HS-5 (cell line): ENCODE measurements around the gene TEKTIP1.

ENCODE experiments used
- DNase-seq: peaks from one replicate; pipeline ENCODE4 v3.0.0-alpha.2; 2012; ENCODE audit warnings: low read depth

TEKTIP1 gene

GRCh38 chr19:3586127-3586626 is 47.2 kb downstream of the TEKTIP1 start:
- DNase-seq, result no peak

GRCh38 chr19:3586707-3587346 is 47.9 kb downstream of the TEKTIP1 start:
- no peak for DNase-seq

- DNase-seq, result no peak
Observed at GRCh38 chr19:3589439-3589838, 50.5 kb downstream of the TEKTIP1 start.

- no peak for DNase-seq
Observed at GRCh38 chr19:3589949-3590348, 51.0 kb downstream of the TEKTIP1 start.

DNA sequence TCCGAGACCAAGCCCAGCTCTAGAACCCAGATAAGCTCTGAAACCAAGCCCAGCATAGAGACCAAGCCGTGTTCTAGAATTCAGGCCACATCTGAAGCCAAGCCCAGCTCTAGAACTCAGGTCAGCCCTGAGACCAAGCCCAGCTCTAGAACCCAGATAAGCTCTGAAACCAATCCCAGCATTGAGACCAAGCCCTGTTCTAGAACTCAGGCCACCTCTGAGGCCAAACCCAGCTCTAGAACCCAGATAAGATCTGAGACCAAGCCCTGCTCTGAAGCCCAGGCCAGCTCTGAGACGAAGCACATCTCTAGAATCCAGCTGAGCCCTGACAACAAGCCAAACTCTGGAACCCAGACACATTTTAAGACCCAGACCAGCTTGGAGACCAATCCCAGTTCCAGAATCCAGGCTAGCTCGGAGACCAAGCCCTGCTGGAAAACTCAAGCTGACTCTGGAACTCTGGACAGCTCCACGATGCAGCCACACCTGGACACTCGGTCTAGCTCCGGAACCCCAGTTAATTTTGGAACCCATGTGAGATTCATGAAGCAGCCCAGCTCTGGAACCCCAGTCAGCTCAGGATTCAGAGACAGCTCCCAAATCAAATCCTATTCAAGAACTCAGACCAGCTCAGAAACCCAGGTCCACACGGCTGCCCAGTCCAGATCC is 52.2 kb downstream of the TEKTIP1 start:
- no peak for DNase-seq

DNA sequence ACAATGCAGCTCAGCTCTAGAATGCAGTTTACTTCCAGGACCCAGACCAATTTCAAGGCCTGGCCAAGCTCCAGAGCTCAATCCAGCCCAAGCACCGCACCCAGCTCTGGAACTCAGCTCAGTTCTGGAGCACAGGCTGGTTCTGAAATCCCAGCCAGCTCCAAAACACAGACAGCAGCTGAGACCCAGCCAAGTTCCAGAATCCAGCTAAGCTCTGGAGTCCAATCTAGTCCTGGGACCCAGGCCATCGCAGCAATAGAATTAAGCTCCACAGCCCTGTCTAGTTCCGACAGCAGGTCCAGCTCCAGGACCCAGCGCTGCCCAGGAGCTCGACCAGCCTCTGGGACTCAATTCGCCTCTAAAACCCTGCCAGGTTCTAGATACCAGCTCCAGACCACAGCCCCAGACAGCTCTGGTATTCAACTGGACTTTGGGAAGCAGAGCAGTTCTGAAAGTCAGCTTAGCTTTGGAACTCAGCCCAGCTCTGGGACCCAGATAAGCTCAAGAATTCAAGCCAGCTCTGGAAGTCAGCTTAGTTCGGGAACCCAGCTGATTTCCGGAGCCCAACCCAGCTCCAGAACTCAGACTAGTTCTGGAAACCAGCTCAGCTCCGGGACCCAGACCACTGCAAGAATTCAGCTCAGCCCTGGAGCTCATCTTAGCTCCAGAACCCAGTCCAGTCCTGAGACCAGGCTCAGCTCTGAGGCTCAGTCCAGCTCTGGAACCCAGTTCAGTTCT is 53.1 kb downstream of the TEKTIP1 start:
- DNase-seq, result no peak

DNA sequence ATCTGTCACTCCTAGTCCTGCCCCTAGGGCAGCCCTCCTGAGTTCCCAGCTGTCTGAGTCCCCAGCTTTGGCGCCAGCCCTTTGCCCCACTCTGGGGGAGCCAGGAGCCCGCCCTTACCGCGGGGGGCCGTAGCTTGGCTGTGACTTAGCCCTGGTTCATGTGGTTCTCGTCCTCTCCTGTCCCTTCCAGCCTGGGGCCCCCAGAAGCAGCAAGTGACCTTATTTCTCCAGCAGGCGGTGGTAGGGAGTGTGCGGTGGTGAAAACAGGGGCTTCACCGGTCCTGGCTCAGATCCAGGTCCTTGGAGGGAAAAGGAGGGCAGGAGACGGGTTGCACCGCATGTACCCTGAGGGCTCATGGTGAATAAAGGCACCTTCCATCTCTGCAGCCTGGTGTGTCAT is 54.2 kb downstream of the TEKTIP1 start:
- no peak for DNase-seq
